HCEC 1CT (cell line): ENCODE measurements around the gene ARHGAP27.
"Not testable (repeated sequence)": the region's sequence is repeated elsewhere in the genome, so short reads cannot be mapped to it uniquely, and the experiment has no call there.

ENCODE experiments used
- DNase-seq: peaks from one replicate; pipeline ENCODE4 v3.0.0-alpha.2; 2017

The ARHGAP27 gene

DNA sequence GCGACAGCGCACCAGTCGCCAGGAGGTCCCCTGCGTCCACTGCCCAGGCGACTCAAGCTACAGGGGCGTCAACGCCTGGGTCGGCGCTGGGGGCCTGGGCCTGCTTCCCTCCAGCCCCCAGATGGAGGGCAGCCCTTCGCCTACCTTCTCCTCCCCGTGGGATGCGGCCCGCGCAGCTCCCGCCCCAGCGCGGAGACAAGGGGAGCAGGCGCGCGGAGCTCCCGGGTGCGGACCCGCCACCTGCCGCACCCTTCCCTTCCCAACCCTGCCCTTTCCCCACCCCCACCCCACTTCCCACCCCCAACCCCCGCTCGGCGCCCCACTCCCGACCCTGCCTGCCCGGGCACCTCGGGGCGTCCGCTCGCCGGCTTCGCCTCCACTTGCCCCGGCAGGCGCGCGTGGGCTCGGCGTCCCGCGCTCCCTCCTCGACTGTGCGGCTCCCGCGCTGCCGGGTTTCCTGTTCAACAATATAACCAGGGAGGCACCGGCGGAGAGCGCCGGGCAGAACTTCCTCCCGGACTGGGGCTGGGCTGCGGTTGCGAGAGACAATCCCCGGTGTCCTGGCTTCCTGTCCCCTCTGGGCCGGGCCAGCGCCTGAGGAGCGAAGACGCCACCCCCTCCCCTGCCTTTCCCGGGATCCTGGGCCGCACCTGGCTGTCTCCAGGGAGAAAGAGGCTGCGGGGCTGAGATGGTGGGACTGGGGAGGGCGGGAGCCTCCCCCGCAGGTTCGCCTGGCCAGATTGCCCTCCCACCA lies at the start of gene ARHGAP27:
TSS of gene ARHGAP27 (minus strand) at position 466 of the 754 bp plus-strand sequence. CDS start 2,591 bp downstream, outside the sequence.
- no peak for DNase-seq

GRCh38 chr17:45482317-45482716 lies 49.6 kb upstream of the ARHGAP27 start:
- not testable (repeated sequence) for DNase-seq

- not testable (repeated sequence) for DNase-seq
Measured at GRCh38 chr17:45475436-45475835, 42.8 kb upstream of the ARHGAP27 start.

DNA sequence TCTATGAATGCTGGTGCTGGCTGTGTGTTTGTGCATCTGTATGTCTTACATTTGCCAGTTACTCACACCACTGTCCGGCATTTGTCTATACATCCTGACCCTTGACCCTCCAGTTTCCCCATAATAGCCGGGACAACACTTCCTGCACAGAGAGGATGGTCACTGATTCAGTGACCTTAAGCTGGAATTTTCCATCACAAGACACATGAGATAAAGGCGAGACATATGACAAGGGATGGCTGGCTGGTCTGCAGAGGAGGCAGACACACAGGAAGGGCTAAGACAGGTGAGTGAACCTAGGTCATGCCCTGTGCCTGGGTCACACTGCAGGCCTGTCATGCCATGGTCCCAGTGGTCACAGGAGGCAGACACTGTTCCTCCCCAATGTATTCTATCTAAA lies 39.6 kb upstream of the ARHGAP27 start:
- not testable (repeated sequence) for DNase-seq

DNA sequence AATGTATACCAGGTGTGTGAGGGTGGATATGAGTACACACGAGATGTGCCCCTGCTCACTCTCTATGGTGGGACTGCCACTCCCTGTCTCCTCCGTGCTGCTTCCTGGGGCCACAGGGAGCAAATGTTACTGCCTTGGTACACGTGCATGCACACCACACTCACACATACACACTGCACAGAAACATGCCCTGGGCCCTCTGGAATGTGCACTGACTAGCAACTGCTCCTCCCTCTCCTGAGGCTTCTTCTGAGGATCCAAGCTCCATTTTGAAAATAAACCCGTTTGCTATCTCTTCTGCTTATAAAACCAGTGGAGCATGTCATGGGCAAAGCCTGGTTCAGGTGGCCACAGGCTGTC lies 36.5 kb upstream of the ARHGAP27 start:
- not testable (repeated sequence) for DNase-seq

DNA sequence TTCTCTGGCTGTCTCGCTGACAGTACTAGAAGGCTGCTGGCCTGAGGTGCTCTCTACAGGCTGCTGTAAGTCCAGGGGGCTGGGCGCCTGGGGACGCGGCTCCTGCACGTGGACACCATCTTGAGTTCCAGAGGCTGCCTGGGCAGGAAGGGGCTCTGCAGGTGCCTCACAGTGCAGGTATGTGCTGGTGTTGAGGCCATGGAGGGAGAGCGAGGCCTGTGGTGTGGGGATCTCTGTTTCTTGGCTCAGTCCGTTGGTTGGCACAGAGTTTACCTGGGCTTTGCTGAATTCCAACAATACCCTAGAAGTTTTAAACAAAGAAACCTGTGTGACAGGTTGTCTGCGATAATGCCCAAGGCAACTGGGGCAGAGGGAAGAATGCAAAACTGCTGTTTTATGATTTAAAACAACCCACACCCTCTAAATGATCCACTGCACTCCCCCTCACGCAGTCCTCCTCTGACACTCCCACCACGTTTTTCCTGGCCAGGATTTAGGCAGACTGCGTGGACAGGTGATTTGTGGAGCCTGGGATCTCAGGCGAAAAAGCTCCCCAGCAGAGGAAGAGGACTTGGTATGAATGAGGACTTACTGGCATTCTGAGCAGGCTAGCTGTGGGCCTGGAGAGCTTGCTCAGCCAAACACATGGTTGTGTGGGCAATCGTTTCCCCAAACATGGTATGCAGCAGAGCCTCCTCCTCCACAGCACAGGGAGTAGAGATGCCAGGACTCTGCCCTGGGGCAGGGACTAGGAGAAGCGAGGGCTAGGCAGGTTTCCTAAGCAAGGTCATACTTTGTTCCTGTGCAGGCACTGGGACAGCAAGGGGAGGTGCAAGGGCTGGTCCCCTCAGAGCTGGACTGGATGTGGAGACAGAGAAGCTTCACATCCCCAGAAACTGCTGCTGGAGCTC lies 35.9 kb upstream of the ARHGAP27 start:
- not testable (repeated sequence) for DNase-seq

DNA sequence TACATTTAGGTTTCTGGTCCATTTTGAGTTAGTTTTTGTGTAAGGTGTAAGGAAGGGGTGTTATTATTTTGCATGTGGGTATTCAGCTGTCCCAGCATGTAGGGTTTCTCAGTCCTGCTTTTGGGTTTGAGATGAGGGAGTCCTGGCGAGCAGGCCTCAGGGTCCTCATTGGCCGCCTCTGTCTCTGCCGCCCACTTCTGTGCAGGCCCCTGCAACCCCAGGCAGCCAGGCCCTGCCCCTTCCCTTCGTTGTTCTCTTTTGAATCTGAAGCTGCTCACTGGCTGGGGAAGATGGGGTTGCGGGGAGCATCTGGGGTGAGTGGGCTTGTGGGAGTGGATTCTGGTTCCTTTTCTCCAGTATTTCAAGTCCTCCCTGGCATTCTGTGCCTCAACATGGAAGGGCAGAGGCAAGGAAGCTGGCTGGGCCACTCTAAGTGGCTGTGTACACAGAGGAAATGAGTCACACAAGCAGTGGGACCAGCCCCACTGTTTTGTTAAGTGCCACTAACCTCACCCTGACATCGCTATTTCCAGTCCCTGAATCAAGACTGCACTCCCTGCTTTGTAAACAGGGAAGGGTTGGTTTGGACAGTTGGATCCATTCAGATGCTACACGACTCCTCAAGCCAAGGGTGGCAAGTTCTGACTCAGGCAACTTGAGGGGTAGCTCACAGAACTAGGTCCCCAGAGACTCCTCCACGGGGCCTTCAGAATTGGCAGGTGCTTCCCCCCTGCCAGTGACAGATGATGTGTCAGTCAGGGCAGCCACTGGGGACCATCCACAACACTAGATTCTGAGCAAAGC lies 29.1 kb upstream of the ARHGAP27 start:
- DNase-seq: peak; percentile 22

- not testable (repeated sequence) for DNase-seq
Measured at GRCh38 chr17:45460422-45460821, 27.8 kb upstream of the ARHGAP27 start.

GRCh38 chr17:45454341-45454740 lies 21.7 kb upstream of the ARHGAP27 start:
- DNase-seq: not testable (repeated sequence)

DNA sequence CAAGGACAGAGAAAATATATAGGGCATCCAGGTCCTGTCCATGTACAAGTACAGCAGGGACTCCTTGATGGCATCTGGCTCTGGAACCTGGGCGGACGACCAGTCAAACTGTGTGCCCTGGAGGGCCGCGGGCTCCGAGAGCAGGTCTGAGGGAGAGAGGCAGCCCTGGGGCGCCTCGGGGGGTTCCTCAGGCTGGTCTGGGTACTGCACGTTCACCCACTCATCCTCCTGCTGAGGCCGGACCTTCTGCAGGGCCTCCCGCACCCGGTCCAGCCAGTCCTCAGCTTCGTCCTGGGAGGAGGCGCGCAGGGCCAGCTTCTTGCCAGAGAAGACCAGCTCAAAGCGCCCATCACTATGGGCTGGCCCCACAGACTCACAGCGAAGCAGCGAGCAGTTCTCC lies 21.1 kb upstream of the ARHGAP27 start:
- DNase-seq: not testable (repeated sequence)

- not testable (repeated sequence) for DNase-seq
Measured at GRCh38 chr17:45453225-45453534, 20.5 kb upstream of the ARHGAP27 start.

GRCh38 chr17:45452329-45453224 lies 19.9 kb upstream of the ARHGAP27 start:
- DNase-seq: not testable (repeated sequence)

GRCh38 chr17:45451660-45452059 lies 19.0 kb upstream of the ARHGAP27 start:
- DNase-seq: not testable (repeated sequence)

GRCh38 chr17:45451131-45451530 lies 18.5 kb upstream of the ARHGAP27 start:
- DNase-seq: no peak

- not testable (repeated sequence) for DNase-seq
Measured at GRCh38 chr17:45449708-45450329, 17.1 kb upstream of the ARHGAP27 start.

DNA sequence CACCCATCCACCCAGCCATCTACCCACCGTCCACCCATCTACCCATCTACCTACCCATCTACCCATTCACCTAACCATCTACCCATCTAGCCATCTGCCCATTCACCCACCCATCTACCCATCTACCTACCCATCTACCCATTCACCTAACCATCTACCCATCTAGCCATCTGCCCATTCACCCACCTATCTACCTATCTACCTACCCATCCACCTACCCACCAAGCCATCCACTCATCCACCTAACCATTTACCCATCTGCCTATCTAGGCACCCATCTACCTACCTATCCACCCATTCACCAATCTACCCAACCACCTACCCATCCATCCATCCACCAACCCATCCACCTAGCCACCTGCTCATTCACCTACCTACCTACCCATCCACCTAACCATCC lies 16.6 kb upstream of the ARHGAP27 start:
- DNase-seq: not testable (repeated sequence)

- DNase-seq: not testable (repeated sequence)
Measured at GRCh38 chr17:45448483-45448882, 15.8 kb upstream of the ARHGAP27 start.

DNA sequence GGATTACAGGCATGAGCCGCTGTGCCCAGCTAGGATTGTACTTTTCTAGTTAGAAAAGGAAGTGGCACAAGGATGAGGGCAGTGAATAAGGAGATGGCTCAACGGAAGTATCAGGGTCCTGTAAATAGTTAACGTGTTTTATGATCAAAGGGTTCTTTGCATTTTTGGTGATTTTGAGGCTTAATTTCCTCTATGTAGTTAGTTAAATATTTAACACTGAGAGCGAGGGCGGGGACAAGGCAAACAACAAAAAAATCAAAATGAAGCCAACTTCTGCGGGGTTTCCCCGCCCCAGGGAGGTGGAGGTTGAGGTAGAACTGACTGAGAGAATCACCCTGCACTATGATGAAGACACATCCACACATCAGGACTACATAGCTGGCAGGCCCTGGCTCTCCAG lies 15.4 kb upstream of the ARHGAP27 start:
- not testable (repeated sequence) for DNase-seq

GRCh38 chr17:45447650-45448049 lies 15.0 kb upstream of the ARHGAP27 start:
- not testable (repeated sequence) for DNase-seq

GRCh38 chr17:45446872-45447625 lies 14.4 kb upstream of the ARHGAP27 start:
- not testable (repeated sequence) for DNase-seq
